ENCODE data around the gene SENP1.

Gene SENP1

GRCh38 chr12:48017496-48017895, 88.4 kb downstream of the SENP1 start:
- no peak overlapping the region for H3K4me3 ChIP-seq (replicated peaks; ENCODE audit: low read depth, low read length)
- no peak for TF ChIP-seq CTCF (IDR thresholded peaks at IDR 0.05; ENCODE audit: low read depth, low read length, missing control alignments)
- no peak for DNase-seq (ENCODE audit: extremely low read depth, low read depth)

- DNase-seq (ENCODE audit: extremely low read depth, low read depth) = no peak
- no peak overlapping the region for H3K4me3 ChIP-seq (replicated peaks; ENCODE audit: low read depth, low read length)
- TF ChIP-seq CTCF (IDR thresholded peaks at IDR 0.05; ENCODE audit: low read depth, low read length, missing control alignments) = no peak
Measured at GRCh38 chr12:48016373-48017020, 89.4 kb downstream of the SENP1 start.

GRCh38 chr12:48015954-48016353, 89.9 kb downstream of the SENP1 start:
- DNase-seq (ENCODE audit: extremely low read depth, low read depth) = no peak
- TF ChIP-seq CTCF (IDR thresholded peaks at IDR 0.05; ENCODE audit: low read depth, low read length, missing control alignments) = no peak
- H3K4me3 ChIP-seq (replicated peaks; ENCODE audit: low read depth, low read length) = no peak overlapping the region

GRCh38 chr12:48015129-48015528, 90.8 kb downstream of the SENP1 start:
- DNase-seq (ENCODE audit: extremely low read depth, low read depth) = no peak
- no peak for TF ChIP-seq CTCF (IDR thresholded peaks at IDR 0.05; ENCODE audit: low read depth, low read length, missing control alignments)

GRCh38 chr12:48013287-48013686, 92.6 kb downstream of the SENP1 start:
- no peak overlapping the region for H3K4me3 ChIP-seq (replicated peaks; ENCODE audit: low read depth, low read length)
- no peak for DNase-seq (ENCODE audit: extremely low read depth, low read depth)
- no peak for TF ChIP-seq CTCF (IDR thresholded peaks at IDR 0.05; ENCODE audit: low read depth, low read length, missing control alignments)

More at GRCh38 chr12:48015129-48015528, 90.8 kb downstream of the SENP1 start:
- no peak overlapping the region for H3K4me3 ChIP-seq (replicated peaks; ENCODE audit: low read depth, low read length)

GRCh38 chr12:48012070-48012469, 93.8 kb downstream of the SENP1 start:
- H3K4me3 ChIP-seq (replicated peaks; ENCODE audit: low read depth, low read length) = no peak overlapping the region
- DNase-seq (ENCODE audit: extremely low read depth, low read depth) = no peak
- no peak for TF ChIP-seq CTCF (IDR thresholded peaks at IDR 0.05; ENCODE audit: low read depth, low read length, missing control alignments)

Data from HFF-Myc (cell line).